Liver (tissue), 9 donors: ENCODE measurements around the gene STK35. TPM values are rescaled to one million over a fixed set of nuclear protein-coding genes. Genes with fewer than 3 reads are reported as not detected.

Experiments used
- DNase-seq: peaks from one replicate; pipeline ENCODE4 v3.0.0-alpha.2; 2017; ENCODE audit warnings: low spot score
- H3K27ac ChIP-seq, 2 donors: one replicate each; pipeline ENCODE4 v1.7.0; 2013; ENCODE audit warnings: inconsistent platforms in 2 of 2, low read length in 2 of 2, control low read depth in 1 of 2, low read depth in 1 of 2, mild to moderate bottlenecking in 1 of 2
- H3K27me3 ChIP-seq, 4 donors: one replicate each; pipeline versions ENCODE4 v1.6.1 to v1.7.0; 2013; ENCODE audit warnings: low read length in 3 of 4, inconsistent platforms in 1 of 4, mild to moderate bottlenecking in 1 of 4, moderate library complexity in 1 of 4; ENCODE audit not compliant: control insufficient read depth in 4 of 4, insufficient read depth in 4 of 4
- H3K36me3 ChIP-seq, 4 donors: one replicate each; pipeline versions ENCODE4 v1.6.1 to v1.7.0; 2013; ENCODE audit warnings: low read length in 3 of 4, mild to moderate bottlenecking in 3 of 4, low read depth in 1 of 4, moderate library complexity in 1 of 4; ENCODE audit not compliant: control insufficient read depth in 4 of 4, insufficient read depth in 3 of 4
- H3K4me1 ChIP-seq, 4 donors: one replicate each; pipeline versions ENCODE4 v1.6.1 to v1.7.0; 2013; ENCODE audit warnings: low read length in 3 of 4, mild to moderate bottlenecking in 3 of 4, moderate library complexity in 1 of 4; ENCODE audit not compliant: control insufficient read depth in 4 of 4, insufficient read depth in 4 of 4
- H3K4me3 ChIP-seq, 3 donors: one replicate each; pipeline versions ENCODE4 v1.6.1 to v1.7.0; 2013; ENCODE audit warnings: low read length in 3 of 3, control low read depth in 1 of 3, low read depth in 1 of 3, mild to moderate bottlenecking in 1 of 3
- H3K9ac ChIP-seq, 2 donors: one replicate each; pipeline ENCODE4 v1.7.0; 2013; ENCODE audit warnings: low read length in 2 of 2, mild to moderate bottlenecking in 2 of 2, moderate library complexity in 2 of 2, control low read depth in 1 of 2, low read depth in 1 of 2
- H3K9me3 ChIP-seq, 4 donors: one replicate each; pipeline versions ENCODE4 v1.6.1 to v1.7.0; 2013; ENCODE audit warnings: low read length in 3 of 4; ENCODE audit not compliant: control insufficient read depth in 4 of 4
- EGR1 ChIP-seq, 2 donors: IDR thresholded peaks; 2 replicates each; pipeline ENCODE4 v1.6.1; 2016 to 2018; ENCODE audit warnings: antibody characterized with exemption in 2 of 2, low read depth in 2 of 2
- FOXA1 ChIP-seq: IDR thresholded peaks from 2 replicates; pipeline ENCODE4 v1.6.1; 2016; ENCODE audit warnings: antibody characterized with exemption
- GABPA ChIP-seq, 2 donors: IDR thresholded peaks in 1 of 2; conservative IDR thresholded peaks in 1 of 2; 2 replicates each; pipeline ENCODE4 v1.6.1; 2016; ENCODE audit warnings: antibody characterized with exemption in 2 of 2, mild to moderate bottlenecking in 1 of 2, moderate library complexity in 1 of 2
- HNF4A ChIP-seq, 2 donors: conservative IDR thresholded peaks; 2 replicates each; pipeline ENCODE4 v1.6.1; 2016; ENCODE audit warnings: antibody characterized with exemption in 2 of 2, mild to moderate bottlenecking in 2 of 2
- HNF4G ChIP-seq: IDR thresholded peaks from 2 replicates; pipeline ENCODE4 v1.6.1; 2016; ENCODE audit warnings: antibody characterized with exemption
- JUND ChIP-seq, 2 donors: IDR thresholded peaks; 2 replicates each; pipeline ENCODE4 v1.6.1; 2016; ENCODE audit warnings: antibody characterized with exemption in 2 of 2
- NR2F2 ChIP-seq: IDR thresholded peaks from 2 replicates; pipeline ENCODE4 v1.6.1; 2016; ENCODE audit warnings: antibody characterized with exemption
- RAD21 ChIP-seq, 2 donors: IDR thresholded peaks; 2 replicates each; pipeline ENCODE4 v1.6.1; 2016; ENCODE audit warnings: antibody characterized with exemption in 2 of 2, mild to moderate bottlenecking in 2 of 2
- SP1 ChIP-seq: IDR thresholded peaks from 2 replicates; pipeline ENCODE4 v1.6.1; 2018; ENCODE audit warnings: antibody characterized with exemption, mild to moderate bottlenecking
- TAF1 ChIP-seq: conservative IDR thresholded peaks from 2 replicates; pipeline ENCODE4 v1.6.1; 2016; ENCODE audit warnings: antibody characterized with exemption, mild to moderate bottlenecking
- YY1 ChIP-seq: IDR thresholded peaks from 2 replicates; pipeline ENCODE4 v1.6.1; 2016; ENCODE audit warnings: antibody characterized with exemption, mild to moderate bottlenecking
- WGBS: extraction: QIAGEN DNeasy Blood & Tissue Kit; methylation state at CpG from one replicate; pipeline ENCODE4 v1.1.7; 2013; 5-methylcytosine and 5-hydroxymethylcytosine counted together
- polyA plus RNA-seq, 2 donors: library from polyadenylated mRNA; stranded (reverse) in 1 of 2; unstranded in 1 of 2; fragments of 200-250 nt in 1 of 2; fragments of >200 nt in 1 of 2; fragmentation: Nextera tagmentation in 1 of 2; extraction: Ambion mirVana in 1 of 2; gene quantifications; one replicate each; pipeline versions ENCODE4 v1.2.1 to v1.2.3, GENCODE V29; 2013 to 2015
- total RNA-seq, 2 donors: library from RNA; depleted of rRNA; stranded (reverse); fragments of >200 nt; gene quantifications; one replicate each; pipeline ENCODE4 v1.2.3, GENCODE V29; 2014
- TF ChIP-seq, protein P1 (sequence below): fragments of 150-350 bp; IDR thresholded peaks from 2 replicates; pipeline ENCODE4 v1.5.1; 2017; ENCODE audit warnings: improper control_type of control experiment, low read depth, low read length; ENCODE audit not compliant: missing input control
- TF ChIP-seq, protein P2 (sequence below): IDR thresholded peaks from 2 replicates; pipeline ENCODE4 v1.6.1; 2016; ENCODE audit warnings: antibody characterized with exemption
- TF ChIP-seq, protein P3 (sequence below): IDR thresholded peaks from 2 replicates; pipeline ENCODE4 v1.6.1; 2016; ENCODE audit warnings: antibody characterized with exemption
- TF ChIP-seq, protein P4 (sequence below): IDR thresholded peaks from 2 replicates; pipeline ENCODE4 v1.6.1; 2016; ENCODE audit warnings: antibody characterized with exemption, mild to moderate bottlenecking
- TF ChIP-seq, protein P5 (sequence below): IDR thresholded peaks from 2 replicates; pipeline ENCODE4 v1.6.1; 2016; ENCODE audit warnings: antibody characterized with exemption
- donor health status: healthy.
- donor health status: healthy.
- donor health status: healthy.
- donor health status: healthy.
- donor health status: healthy.

Gene STK35
- total and polyA plus RNA-seq, 4 donors: 2.5 to 18.5 (median 9.9) TPM

DNA sequence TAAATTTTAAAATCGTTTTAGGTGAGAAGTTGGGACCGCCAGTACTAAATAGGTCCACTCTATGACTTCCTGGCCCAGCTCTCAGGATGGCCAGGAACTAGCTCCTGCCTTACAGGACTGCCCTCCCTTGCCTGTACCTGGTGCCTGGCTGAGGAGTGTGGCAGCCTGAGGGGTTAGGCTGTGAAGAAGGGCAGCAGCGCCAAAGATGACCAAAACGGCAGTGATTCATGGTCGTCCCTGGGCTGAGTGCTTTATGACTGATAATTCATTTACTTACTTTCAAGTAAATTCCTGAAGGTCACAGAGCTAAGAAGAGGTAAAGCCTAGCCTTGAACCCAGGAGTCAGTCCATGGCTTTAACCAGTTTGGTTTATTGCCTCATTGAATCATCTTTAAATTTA lies 22.1 kb downstream of the STK35 start:
- DNase-seq: no peak
- Histone ChIP-seq H3K4me3 (no peak overlapping the region), H3K27ac (no peak overlapping the region), H3K4me1 (peaks cover 0 to 9% (median 0%) of the 10 kb centered on the region in 4 donors), H3K9ac (no peak overlapping the region), H3K36me3 (peaks cover 0 to 5% (median 1%) of the 10 kb centered on the region in 4 donors), H3K9me3 (no peaks in the 10 kb centered on the region), H3K27me3 (no peaks in the 10 kb centered on the region)
- TF ChIP-seq HNF4G (no peak), HNF4A (conservative IDR thresholded peaks at IDR 0.05) (no peak), RAD21 (IDR thresholded peaks at IDR 0.05) (no peak), YY1 (no peak), FOXA1 (no peak)
- TF ChIP-seq, protein P1, sequence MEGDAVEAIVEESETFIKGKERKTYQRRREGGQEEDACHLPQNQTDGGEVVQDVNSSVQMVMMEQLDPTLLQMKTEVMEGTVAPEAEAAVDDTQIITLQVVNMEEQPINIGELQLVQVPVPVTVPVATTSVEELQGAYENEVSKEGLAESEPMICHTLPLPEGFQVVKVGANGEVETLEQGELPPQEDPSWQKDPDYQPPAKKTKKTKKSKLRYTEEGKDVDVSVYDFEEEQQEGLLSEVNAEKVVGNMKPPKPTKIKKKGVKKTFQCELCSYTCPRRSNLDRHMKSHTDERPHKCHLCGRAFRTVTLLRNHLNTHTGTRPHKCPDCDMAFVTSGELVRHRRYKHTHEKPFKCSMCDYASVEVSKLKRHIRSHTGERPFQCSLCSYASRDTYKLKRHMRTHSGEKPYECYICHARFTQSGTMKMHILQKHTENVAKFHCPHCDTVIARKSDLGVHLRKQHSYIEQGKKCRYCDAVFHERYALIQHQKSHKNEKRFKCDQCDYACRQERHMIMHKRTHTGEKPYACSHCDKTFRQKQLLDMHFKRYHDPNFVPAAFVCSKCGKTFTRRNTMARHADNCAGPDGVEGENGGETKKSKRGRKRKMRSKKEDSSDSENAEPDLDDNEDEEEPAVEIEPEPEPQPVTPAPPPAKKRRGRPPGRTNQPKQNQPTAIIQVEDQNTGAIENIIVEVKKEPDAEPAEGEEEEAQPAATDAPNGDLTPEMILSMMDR: no peak
- TF ChIP-seq, protein P2, sequence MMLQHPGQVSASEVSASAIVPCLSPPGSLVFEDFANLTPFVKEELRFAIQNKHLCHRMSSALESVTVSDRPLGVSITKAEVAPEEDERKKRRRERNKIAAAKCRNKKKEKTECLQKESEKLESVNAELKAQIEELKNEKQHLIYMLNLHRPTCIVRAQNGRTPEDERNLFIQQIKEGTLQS: no peak
- TF ChIP-seq, protein P3, sequence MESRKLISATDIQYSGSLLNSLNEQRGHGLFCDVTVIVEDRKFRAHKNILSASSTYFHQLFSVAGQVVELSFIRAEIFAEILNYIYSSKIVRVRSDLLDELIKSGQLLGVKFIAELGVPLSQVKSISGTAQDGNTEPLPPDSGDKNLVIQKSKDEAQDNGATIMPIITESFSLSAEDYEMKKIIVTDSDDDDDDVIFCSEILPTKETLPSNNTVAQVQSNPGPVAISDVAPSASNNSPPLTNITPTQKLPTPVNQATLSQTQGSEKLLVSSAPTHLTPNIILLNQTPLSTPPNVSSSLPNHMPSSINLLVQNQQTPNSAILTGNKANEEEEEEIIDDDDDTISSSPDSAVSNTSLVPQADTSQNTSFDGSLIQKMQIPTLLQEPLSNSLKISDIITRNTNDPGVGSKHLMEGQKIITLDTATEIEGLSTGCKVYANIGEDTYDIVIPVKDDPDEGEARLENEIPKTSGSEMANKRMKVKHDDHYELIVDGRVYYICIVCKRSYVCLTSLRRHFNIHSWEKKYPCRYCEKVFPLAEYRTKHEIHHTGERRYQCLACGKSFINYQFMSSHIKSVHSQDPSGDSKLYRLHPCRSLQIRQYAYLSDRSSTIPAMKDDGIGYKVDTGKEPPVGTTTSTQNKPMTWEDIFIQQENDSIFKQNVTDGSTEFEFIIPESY: no peak
- 96% methylated on average over 5 of the region's 5 CpGs for WGBS

DNA sequence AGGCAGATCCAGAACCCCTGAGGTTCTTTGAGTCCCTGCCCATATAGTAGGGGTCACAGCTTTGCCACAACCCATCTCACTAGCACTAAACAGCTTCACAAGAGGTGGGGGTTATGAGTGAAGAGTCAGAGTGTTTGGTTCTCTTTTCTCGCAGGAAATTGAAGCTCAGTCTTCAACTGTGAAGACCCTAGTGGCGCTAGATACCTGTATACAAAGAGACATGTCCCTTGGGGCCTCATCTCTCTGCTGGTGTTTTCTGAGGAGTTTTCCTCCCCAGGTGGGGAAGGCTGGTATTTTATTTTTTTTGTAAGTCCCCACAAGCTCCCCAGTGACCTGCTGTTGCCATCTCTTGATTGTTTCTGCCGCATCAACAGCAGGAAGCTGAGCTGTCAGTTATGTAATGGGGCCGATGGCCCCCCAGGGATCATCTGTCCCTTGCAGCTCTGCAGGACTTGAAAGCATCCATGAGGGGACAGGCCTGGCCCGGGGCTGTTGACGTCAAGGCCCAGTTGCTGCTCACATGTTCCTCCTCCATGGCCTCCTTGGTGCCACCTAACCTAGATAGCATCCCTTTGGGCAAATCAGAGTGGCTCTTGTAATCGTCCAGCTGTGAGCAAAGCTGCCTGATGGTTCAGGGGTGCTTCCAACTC lies 23.1 kb downstream of the STK35 start:
- Histone ChIP-seq H3K9me3 (no peaks in the 10 kb centered on the region), H3K27me3 (no peaks in the 10 kb centered on the region), H3K4me1 (peaks cover 0 to 9% (median 0%) of the 10 kb centered on the region in 4 donors), H3K4me3 (no peak overlapping the region), H3K9ac (no peak overlapping the region), H3K36me3 (peaks cover 0 to 5% (median 0%) of the 10 kb centered on the region in 4 donors), H3K27ac (no peak overlapping the region)
- DNase-seq: no peak
- TF ChIP-seq FOXA1 (no peak), NR2F2 (no peak), YY1 (no peak), EGR1 (IDR thresholded peaks at IDR 0.05; ENCODE audit: low read depth in 2 of 2) (no peak), JUND (IDR thresholded peaks at IDR 0.05) (no peak), SP1 (no peak), GABPA (IDR thresholded peaks at IDR 0.05 in 1 of 2, conservative IDR thresholded peaks at IDR 0.05 in 1 of 2) (no peak), HNF4G (no peak), TAF1 (no peak)
- TF ChIP-seq, protein P4, sequence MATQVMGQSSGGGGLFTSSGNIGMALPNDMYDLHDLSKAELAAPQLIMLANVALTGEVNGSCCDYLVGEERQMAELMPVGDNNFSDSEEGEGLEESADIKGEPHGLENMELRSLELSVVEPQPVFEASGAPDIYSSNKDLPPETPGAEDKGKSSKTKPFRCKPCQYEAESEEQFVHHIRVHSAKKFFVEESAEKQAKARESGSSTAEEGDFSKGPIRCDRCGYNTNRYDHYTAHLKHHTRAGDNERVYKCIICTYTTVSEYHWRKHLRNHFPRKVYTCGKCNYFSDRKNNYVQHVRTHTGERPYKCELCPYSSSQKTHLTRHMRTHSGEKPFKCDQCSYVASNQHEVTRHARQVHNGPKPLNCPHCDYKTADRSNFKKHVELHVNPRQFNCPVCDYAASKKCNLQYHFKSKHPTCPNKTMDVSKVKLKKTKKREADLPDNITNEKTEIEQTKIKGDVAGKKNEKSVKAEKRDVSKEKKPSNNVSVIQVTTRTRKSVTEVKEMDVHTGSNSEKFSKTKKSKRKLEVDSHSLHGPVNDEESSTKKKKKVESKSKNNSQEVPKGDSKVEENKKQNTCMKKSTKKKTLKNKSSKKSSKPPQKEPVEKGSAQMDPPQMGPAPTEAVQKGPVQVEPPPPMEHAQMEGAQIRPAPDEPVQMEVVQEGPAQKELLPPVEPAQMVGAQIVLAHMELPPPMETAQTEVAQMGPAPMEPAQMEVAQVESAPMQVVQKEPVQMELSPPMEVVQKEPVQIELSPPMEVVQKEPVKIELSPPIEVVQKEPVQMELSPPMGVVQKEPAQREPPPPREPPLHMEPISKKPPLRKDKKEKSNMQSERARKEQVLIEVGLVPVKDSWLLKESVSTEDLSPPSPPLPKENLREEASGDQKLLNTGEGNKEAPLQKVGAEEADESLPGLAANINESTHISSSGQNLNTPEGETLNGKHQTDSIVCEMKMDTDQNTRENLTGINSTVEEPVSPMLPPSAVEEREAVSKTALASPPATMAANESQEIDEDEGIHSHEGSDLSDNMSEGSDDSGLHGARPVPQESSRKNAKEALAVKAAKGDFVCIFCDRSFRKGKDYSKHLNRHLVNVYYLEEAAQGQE: no peak
- TF ChIP-seq, protein P5, sequence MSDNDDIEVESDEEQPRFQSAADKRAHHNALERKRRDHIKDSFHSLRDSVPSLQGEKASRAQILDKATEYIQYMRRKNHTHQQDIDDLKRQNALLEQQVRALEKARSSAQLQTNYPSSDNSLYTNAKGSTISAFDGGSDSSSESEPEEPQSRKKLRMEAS: no peak
- TF ChIP-seq, protein P2: no peak
- WGBS: 83% methylated on average over 7 of the region's 7 CpGs
